Stimulated activated naive B cell treated with anti-CD40 and anti-IgM and Interleukin-4, amounts not matched to agents 10 μg/mL and 1 μg/mL and 100 μg/mL, for 72 hours (primary cell): Measurements from ENCODE around the gene CCDC117.

Experiments
- ATAC-seq, 2 donors: fragments of 150-1000 bp; cut with Tn5 transposase; replicated peaks; 2 replicates each; pipeline ENCODE4 v1.10.0; 2021; ENCODE audit warnings: moderate library complexity in 1 of 2
- DNase-seq: peaks from one replicate; pipeline ENCODE4 v3.0.0; 2021
- H3K27ac Mint-ChIP-seq: one replicate; pipeline ENCODE4 v1.8.0; 2022; ENCODE audit warnings: mild to moderate bottlenecking, mixed read lengths
- H3K27me3 Mint-ChIP-seq, 2 donors: one replicate each; pipeline ENCODE4 v1.8.0; 2022; ENCODE audit warnings: mixed read lengths in 2 of 2
- H3K36me3 Mint-ChIP-seq, 2 donors: one replicate each; pipeline ENCODE4 v1.8.0; 2022; ENCODE audit warnings: mixed read lengths in 2 of 2, mild to moderate bottlenecking in 1 of 2
- H3K4me1 Mint-ChIP-seq, 2 donors: one replicate each; pipeline ENCODE4 v1.8.0; 2022; ENCODE audit warnings: mixed read lengths in 2 of 2, mild to moderate bottlenecking in 1 of 2
- H3K4me3 Mint-ChIP-seq, 2 donors: one replicate each; pipeline ENCODE4 v1.8.0; 2022; ENCODE audit warnings: mild to moderate bottlenecking in 2 of 2, mixed read lengths in 2 of 2, moderate library complexity in 1 of 2
- H3K9me3 Mint-ChIP-seq, 2 donors: one replicate each; pipeline ENCODE4 v1.8.0; 2022; ENCODE audit warnings: mixed read lengths in 2 of 2, mild to moderate bottlenecking in 1 of 2

CCDC117 gene

GRCh38 chr22:28788601-28789000, 16.1 kb downstream of the CCDC117 start:
- H3K36me3 Mint-ChIP-seq = peaks cover 42 to 50% of the 10 kb centered on the region in 2 donors
- no peak overlapping the region for H3K27ac Mint-ChIP-seq

GRCh38 chr22:28791124-28791523, 18.6 kb downstream of the CCDC117 start:
- Mint-ChIP-seq H3K27me3 (no peaks in the 10 kb centered on the region), H3K36me3 (peaks cover 43 to 52% of the 10 kb centered on the region in 2 donors), H3K4me3 (no peak overlapping the region), H3K27ac (no peak overlapping the region), H3K9me3 (no peaks in the 10 kb centered on the region), H3K4me1 (peaks cover 37 to 72% of the 10 kb centered on the region in 2 donors)
- no peak for DNase-seq
- ATAC-seq = no peak

More at GRCh38 chr22:28788601-28789000, 16.1 kb downstream of the CCDC117 start:
- Mint-ChIP-seq H3K9me3 (no peaks in the 10 kb centered on the region), H3K27me3 (no peaks in the 10 kb centered on the region), H3K4me3 (no peak overlapping the region), H3K4me1 (peaks cover 23 to 50% of the 10 kb centered on the region in 2 donors)
- no peak for ATAC-seq
- DNase-seq = no peak

- ATAC-seq (peak; percentile 79 to 80), DNase-seq (no peak)
- no peaks in the 10 kb centered on the region for H3K27me3 Mint-ChIP-seq
- H3K4me3 Mint-ChIP-seq = peak overlapping the region in 1 of 2 donors; percentile 17
- peak overlapping the region; percentile 69 for H3K27ac Mint-ChIP-seq
- peaks cover 46 to 47% of the 10 kb centered on the region in 2 donors for H3K36me3 Mint-ChIP-seq
- H3K4me1 Mint-ChIP-seq = peaks cover 44 to 81% of the 10 kb centered on the region in 2 donors
- no peaks in the 10 kb centered on the region for H3K9me3 Mint-ChIP-seq
Observed at GRCh38 chr22:28791841-28792490, 19.5 kb downstream of the CCDC117 start.

- no peaks in the 10 kb centered on the region for H3K27me3 Mint-ChIP-seq
- H3K27ac Mint-ChIP-seq = peak overlapping the region; percentile 69
- DNase-seq (no peak), ATAC-seq (peak; percentile 55 to 65)
- no peaks in the 10 kb centered on the region for H3K9me3 Mint-ChIP-seq
- peak overlapping the region; percentile 17 to 54 for H3K4me3 Mint-ChIP-seq
- H3K36me3 Mint-ChIP-seq = peaks cover 47 to 52% of the 10 kb centered on the region in 2 donors
- H3K4me1 Mint-ChIP-seq = peaks cover 44 to 86% of the 10 kb centered on the region in 2 donors
Observed at GRCh38 chr22:28792491-28793383, 20.2 kb downstream of the CCDC117 start.

- H3K4me3 Mint-ChIP-seq = no peak overlapping the region
- no peaks in the 10 kb centered on the region for H3K9me3 Mint-ChIP-seq
- no peak for ATAC-seq
- peaks cover 46 to 59% of the 10 kb centered on the region in 2 donors for H3K36me3 Mint-ChIP-seq
- DNase-seq = no peak
- H3K4me1 Mint-ChIP-seq = peaks cover 40 to 84% of the 10 kb centered on the region in 2 donors
- no peaks in the 10 kb centered on the region for H3K27me3 Mint-ChIP-seq
- H3K27ac Mint-ChIP-seq = peak overlapping the region; percentile 81
Observed at GRCh38 chr22:28793976-28794584, 21.6 kb downstream of the CCDC117 start.

GRCh38 chr22:28795071-28795693, 22.7 kb downstream of the CCDC117 start:
- Mint-ChIP-seq H3K9me3 (no peaks in the 10 kb centered on the region), H3K4me1 (peaks cover 37 to 74% of the 10 kb centered on the region in 2 donors), H3K4me3 (peak overlapping the region; percentile 21 to 66), H3K36me3 (peaks cover 44 to 60% of the 10 kb centered on the region in 2 donors), H3K27me3 (no peaks in the 10 kb centered on the region), H3K27ac (peak overlapping the region; percentile 47)
- ATAC-seq (no peak), DNase-seq (no peak)

GRCh38 chr22:28795932-28796856, 23.7 kb downstream of the CCDC117 start:
- ATAC-seq = no peak
- Mint-ChIP-seq H3K4me1 (peaks cover 36 to 71% of the 10 kb centered on the region in 2 donors), H3K36me3 (peaks cover 47 to 62% of the 10 kb centered on the region in 2 donors), H3K4me3 (peak overlapping the region; percentile 60 to 66), H3K9me3 (no peaks in the 10 kb centered on the region), H3K27me3 (no peaks in the 10 kb centered on the region), H3K27ac (peak overlapping the region; percentile 54)
- DNase-seq = no peak

GRCh38 chr22:28798810-28799605, 26.5 kb downstream of the CCDC117 start:
- Mint-ChIP-seq H3K27ac (peak overlapping the region; percentile 92), H3K9me3 (no peaks in the 10 kb centered on the region), H3K4me3 (peak overlapping the region; percentile 86 to 88), H3K27me3 (no peaks in the 10 kb centered on the region), H3K36me3 (peaks cover 36 to 53% of the 10 kb centered on the region in 2 donors), H3K4me1 (peaks cover 26 to 61% of the 10 kb centered on the region in 2 donors)
- ATAC-seq (peak; percentile 53 to 56), DNase-seq (peak; percentile 39)

- DNase-seq (no peak), ATAC-seq (peak; percentile 30 to 35)
- Mint-ChIP-seq H3K27ac (peak overlapping the region; percentile 92), H3K9me3 (no peaks in the 10 kb centered on the region), H3K4me1 (peaks cover 23 to 55% of the 10 kb centered on the region in 2 donors), H3K27me3 (no peaks in the 10 kb centered on the region), H3K36me3 (peaks cover 32 to 53% of the 10 kb centered on the region in 2 donors), H3K4me3 (peak overlapping the region; percentile 86 to 88)
Observed at GRCh38 chr22:28799606-28800307, 27.3 kb downstream of the CCDC117 start.

GRCh38 chr22:28800308-28801041, 28.0 kb downstream of the CCDC117 start, which contains the start of gene XBP1:
Gene XBP1 (minus strand): TSS chr22:28800569.
- peak within 1 kb of the TSS; percentile 96 for H3K27ac Mint-ChIP-seq
- H3K4me3 Mint-ChIP-seq = peak within 1 kb of the TSS; percentile 86 to 88
- peak; percentile 87 for DNase-seq
- peaks cover 18 to 48% of the 10 kb centered on the region in 2 donors for H3K4me1 Mint-ChIP-seq
- H3K9me3 Mint-ChIP-seq = no peaks in the 10 kb centered on the region
- ATAC-seq = peak; percentile 80
- no peaks in the 10 kb centered on the region for H3K27me3 Mint-ChIP-seq
- H3K36me3 Mint-ChIP-seq = peaks cover 26 to 47% of the 10 kb centered on the region in 2 donors

- Mint-ChIP-seq H3K4me3 (peak overlapping the region; percentile 86 to 88), H3K36me3 (peaks cover 20 to 34% of the 10 kb centered on the region in 2 donors), H3K27ac (peak overlapping the region; percentile 96), H3K27me3 (no peaks in the 10 kb centered on the region), H3K4me1 (peaks cover 7 to 33% of the 10 kb centered on the region in 2 donors), H3K9me3 (no peaks in the 10 kb centered on the region)
- ATAC-seq (peak in 1 of 2 donors; percentile 12), DNase-seq (peak; percentile 18)
Observed at GRCh38 chr22:28801845-28802594, 29.5 kb downstream of the CCDC117 start.
